ENCODE results near the gene GRK5. TPM values are rescaled to one million over a fixed set of nuclear protein-coding genes. Genes with fewer than 3 reads are reported as not detected.

Gene GRK5
- total RNA-seq, 1 experiment from 2014 or later, result 1.2 TPM

DNA sequence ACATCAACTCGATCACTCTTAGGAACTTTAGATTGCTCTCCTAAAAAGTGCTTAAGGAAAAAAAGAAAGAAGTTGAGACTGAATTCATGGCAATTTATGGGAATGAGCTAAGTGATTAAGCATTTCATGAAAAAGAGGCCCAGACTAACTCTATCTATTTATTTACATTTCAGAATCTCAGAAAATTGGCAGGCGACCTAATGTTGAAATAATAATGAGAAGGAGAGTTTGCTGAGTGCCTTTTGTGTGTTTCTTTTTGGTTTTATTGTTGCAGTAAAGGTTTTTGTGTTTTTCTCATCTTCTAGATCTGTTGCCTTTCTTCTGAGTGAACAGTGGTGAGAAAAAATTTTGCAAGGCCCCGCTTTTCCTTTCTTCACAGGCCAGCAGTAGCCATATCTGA lies 3.8 kb downstream of the GRK5 start:
- Mint-ChIP-seq H3K36me3 (ENCODE audit: insufficient read depth in 1 of 3, low read depth in 3 of 3) (no peaks in the 10 kb centered on the region; a peak in 1 of 7 replicates), H3K4me1 (peaks cover 36 to 40% of the 10 kb centered on the region in 2 experiments), H3K27ac (no peak overlapping the region), H3K4me3 (no peak overlapping the region), H3K9me3 (no peaks in the 10 kb centered on the region; a peak in 2 of 5 replicates), H3K27me3 (ENCODE audit: low read depth) (peaks cover 23% of the 10 kb centered on the region)
- H3K56ac ChIP-seq (ENCODE audit: insufficient read length, low read depth, low read length), result no peak overlapping the region
- H4K20me1 ChIP-seq (ENCODE audit: control insufficient read depth, insufficient read depth, insufficient read length), result no peaks in the 10 kb centered on the region
- no peak overlapping the region for H3K27ac ChIP-seq (ENCODE audit: insufficient read length, low read depth, low read length)
- no peaks in the 10 kb centered on the region for H3K9me3 ChIP-seq (ENCODE audit: control insufficient read depth, low read depth, low read length)
- TF ChIP-seq, protein P1, sequence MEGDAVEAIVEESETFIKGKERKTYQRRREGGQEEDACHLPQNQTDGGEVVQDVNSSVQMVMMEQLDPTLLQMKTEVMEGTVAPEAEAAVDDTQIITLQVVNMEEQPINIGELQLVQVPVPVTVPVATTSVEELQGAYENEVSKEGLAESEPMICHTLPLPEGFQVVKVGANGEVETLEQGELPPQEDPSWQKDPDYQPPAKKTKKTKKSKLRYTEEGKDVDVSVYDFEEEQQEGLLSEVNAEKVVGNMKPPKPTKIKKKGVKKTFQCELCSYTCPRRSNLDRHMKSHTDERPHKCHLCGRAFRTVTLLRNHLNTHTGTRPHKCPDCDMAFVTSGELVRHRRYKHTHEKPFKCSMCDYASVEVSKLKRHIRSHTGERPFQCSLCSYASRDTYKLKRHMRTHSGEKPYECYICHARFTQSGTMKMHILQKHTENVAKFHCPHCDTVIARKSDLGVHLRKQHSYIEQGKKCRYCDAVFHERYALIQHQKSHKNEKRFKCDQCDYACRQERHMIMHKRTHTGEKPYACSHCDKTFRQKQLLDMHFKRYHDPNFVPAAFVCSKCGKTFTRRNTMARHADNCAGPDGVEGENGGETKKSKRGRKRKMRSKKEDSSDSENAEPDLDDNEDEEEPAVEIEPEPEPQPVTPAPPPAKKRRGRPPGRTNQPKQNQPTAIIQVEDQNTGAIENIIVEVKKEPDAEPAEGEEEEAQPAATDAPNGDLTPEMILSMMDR (conservative IDR thresholded peaks at IDR 0.05), result no peak
- no peak overlapping the region for H3K4ac ChIP-seq (ENCODE audit: low read depth, low read length)
- H2BK12ac ChIP-seq (ENCODE audit: insufficient read length, low read depth, low read length), result no peak overlapping the region
- no peak overlapping the region for H3K9ac ChIP-seq (ENCODE audit: extremely low read depth, insufficient read length, low read length)
- peaks cover 6% of the 10 kb centered on the region for H3K23me2 ChIP-seq (ENCODE audit: insufficient read length, low read depth, low read length, poor library complexity, severe bottlenecking)
- WGBS (ENCODE audit: extremely low coverage, insufficient read length, low lambda C conversion rate), result no CpG with 5 or more reads among the region's 3 CpGs
- no peak overlapping the region for H2AK5ac ChIP-seq (ENCODE audit: insufficient read length, low read length)
- H3K4me2 ChIP-seq (ENCODE audit: insufficient read depth, insufficient read length, low read length), result no peak overlapping the region
- H3K27me3 ChIP-seq (ENCODE audit: insufficient read depth, low read length), result peaks cover 12% of the 10 kb centered on the region; the same call in 1 of the 2 replicates
- H4K91ac ChIP-seq (ENCODE audit: insufficient read length, low read depth, low read length), result no peak overlapping the region
- H2BK20ac ChIP-seq (ENCODE audit: low read depth, low read length, poor library complexity, severe bottlenecking), result no peak overlapping the region
- no peak overlapping the region for H3T11ph ChIP-seq (ENCODE audit: low read length)
- H2AFZ ChIP-seq (ENCODE audit: low read length), result no peak overlapping the region
- H2BK120ac ChIP-seq (ENCODE audit: low read depth, low read length, poor library complexity, severe bottlenecking), result no peak overlapping the region
- H2BK15ac ChIP-seq (ENCODE audit: low read depth, low read length), result no peak overlapping the region
- no peak overlapping the region for H3K18ac ChIP-seq (ENCODE audit: insufficient read length, low read depth, low read length)
- no peak overlapping the region for H4K8ac ChIP-seq (replicated peaks; ENCODE audit: insufficient read length, low read depth, low read length)
- DNase-seq, result no peak
- no peak overlapping the region for H3K23ac ChIP-seq (ENCODE audit: insufficient read length, low read depth, low read length)
- no peaks in the 10 kb centered on the region for H3K4me1 ChIP-seq (ENCODE audit: insufficient read depth, low read length)
- no peak overlapping the region for H3K14ac ChIP-seq (ENCODE audit: insufficient read depth, low read length)
- no peaks in the 10 kb centered on the region for H3K79me2 ChIP-seq (ENCODE audit: insufficient read depth, low read length)
- no peak overlapping the region for H4K5ac ChIP-seq (ENCODE audit: insufficient read length, low read depth, low read length)
- H3K79me1 ChIP-seq (ENCODE audit: insufficient read depth, low read depth, low read length, poor library complexity, severe bottlenecking), result no peaks in the 10 kb centered on the region
- no peak overlapping the region for H2BK5ac ChIP-seq (ENCODE audit: insufficient read length, low read length)

Measured in H9 (cell line).